Fibroblast of skin of right quadriceps (primary cell): ENCODE data around the gene EDN1.

ENCODE experiments used
- DNase-seq: peaks from one replicate; pipeline ENCODE4 v3.0.0-alpha.2; 2013

Gene EDN1

DNA sequence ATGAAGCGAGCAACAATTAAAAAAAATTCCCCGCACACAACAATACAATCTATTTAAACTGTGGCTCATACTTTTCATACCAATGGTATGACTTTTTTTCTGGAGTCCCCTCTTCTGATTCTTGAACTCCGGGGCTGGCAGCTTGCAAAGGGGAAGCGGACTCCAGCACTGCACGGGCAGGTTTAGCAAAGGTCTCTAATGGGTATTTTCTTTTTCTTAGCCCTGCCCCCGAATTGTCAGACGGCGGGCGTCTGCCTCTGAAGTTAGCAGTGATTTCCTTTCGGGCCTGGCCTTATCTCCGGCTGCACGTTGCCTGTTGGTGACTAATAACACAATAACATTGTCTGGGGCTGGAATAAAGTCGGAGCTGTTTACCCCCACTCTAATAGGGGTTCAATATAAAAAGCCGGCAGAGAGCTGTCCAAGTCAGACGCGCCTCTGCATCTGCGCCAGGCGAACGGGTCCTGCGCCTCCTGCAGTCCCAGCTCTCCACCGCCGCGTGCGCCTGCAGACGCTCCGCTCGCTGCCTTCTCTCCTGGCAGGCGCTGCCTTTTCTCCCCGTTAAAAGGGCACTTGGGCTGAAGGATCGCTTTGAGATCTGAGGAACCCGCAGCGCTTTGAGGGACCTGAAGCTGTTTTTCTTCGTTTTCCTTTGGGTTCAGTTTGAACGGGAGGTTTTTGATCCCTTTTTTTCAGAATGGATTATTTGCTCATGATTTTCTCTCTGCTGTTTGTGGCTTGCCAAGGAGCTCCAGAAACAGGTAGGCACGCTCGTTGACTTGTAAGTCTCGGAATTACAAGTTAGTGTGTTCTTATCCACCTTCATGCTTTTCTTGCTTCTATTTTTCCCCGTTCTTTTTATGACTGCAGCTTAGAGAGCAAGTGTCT lies at the start of gene EDN1:
Gene EDN1 (plus strand): TSS at position 429 of the 888 bp plus-strand sequence. CDS start 269 bp downstream, at position 698.
- peak; percentile 88 for DNase-seq

DNA sequence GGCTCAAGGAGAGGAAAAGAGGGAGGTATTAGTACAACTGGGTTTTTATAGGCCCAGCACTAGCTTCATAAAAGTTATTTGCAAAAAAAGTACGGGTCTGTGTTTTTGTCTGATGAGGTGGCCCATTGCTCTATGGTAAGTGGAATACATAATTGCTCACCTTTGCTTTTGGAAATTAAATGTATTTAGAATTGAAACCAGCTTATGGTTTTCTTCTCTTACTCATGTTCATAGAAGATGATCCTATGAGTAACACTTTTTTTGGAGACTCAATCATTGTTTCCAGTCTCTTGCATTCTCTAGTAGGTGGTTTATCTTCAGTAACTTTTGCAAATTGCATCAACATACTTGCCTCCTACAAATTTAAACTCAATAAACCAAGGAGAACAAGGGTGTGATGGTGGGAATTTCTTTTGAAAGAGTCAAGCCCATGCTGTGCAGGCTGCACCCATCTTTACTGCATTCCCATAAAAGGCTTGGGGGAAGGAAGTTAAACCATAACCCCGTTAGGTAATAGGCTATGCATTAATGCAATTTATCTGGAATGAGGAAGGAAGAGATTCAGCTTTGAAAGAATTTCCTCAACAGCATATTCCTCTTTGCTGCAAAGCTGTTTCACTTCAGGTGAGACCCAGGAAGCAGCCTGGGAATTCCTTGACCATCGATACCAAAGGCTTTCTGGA lies 48.5 kb upstream of the EDN1 start:
- no peak for DNase-seq

DNA sequence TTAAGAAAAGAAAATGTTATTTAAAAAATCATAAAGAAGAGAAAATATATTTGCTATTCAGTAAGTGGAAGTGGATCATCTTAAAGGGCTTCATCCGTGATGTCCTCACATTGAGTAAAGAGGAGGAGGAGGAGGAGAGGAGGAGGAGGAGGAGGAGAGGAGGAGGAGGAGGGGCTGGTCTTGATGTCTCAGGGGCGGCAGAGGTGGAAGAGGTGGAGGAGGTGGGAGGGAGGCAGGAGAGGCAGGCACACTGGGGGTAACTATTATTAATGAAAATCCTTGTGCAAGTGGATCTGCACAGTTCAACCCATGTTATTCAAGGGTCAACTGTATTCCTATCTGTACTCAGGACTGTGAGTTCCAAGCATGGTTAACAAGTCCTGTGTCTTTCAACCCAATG lies 47.0 kb upstream of the EDN1 start:
- no peak for DNase-seq

DNA sequence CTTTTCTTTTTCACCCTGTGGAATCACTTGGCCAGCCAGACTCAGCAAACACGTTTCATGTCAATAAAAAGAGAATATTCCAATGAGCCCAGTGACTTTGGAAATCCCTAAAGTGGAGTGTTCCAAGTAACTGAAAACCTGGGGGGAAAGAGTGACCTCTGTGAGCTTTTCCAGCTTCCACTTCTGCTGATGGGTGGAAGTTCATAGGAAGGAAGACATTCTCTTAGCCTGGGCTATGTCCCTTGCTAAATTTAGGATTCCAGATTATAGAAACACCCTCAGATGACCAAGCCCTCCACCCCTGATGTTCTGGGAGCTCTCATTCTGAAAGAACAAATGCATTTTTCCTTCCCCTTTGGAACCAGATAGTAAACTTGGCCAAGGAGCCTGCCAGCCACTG lies 44.8 kb upstream of the EDN1 start:
- DNase-seq: no peak

DNA sequence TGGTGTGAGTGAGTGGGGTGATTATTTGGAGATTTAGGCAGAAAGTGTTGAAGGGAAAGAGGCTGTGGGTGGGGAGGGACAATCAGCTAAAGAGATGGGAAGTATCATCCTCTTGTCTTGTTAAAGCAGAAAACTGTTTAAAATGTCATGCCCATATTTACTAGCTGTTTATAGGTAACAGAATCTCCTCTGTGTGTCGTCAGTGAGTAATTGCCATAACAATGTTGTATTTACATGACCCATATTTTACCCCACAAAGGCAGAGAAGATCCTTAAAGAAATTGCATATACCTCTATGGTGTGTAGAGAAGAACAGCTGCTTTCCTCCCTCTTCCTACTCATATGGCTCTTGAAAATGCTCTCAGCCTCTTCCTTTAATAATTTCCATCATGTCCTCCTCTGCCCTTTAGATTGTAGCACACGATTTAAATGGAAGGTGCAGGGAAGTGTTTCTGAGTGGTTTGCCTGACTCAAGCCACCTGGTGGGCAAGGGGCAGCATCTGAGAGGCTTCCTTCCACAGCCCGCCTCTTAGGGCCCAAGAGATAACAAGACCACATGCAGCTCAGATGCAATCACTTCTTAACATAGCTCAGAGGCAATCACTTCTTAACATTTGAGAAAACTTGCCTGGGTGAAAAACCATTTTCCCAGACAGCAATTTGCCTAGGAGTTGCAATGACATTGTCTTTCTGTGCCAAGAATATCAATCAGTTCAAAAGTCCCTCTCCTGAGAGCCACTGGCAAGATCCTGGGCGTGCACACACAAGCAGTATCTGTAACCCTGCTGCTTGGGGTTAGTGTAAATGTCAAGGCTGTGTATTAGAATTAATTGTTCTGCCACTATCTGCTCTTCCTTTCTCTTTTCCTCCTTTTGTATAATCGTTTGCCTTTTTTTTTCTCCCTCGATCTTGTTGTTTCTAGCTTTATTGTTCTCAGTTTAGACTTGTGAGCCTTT lies 44.1 kb upstream of the EDN1 start:
- DNase-seq: peak; percentile 31

DNA sequence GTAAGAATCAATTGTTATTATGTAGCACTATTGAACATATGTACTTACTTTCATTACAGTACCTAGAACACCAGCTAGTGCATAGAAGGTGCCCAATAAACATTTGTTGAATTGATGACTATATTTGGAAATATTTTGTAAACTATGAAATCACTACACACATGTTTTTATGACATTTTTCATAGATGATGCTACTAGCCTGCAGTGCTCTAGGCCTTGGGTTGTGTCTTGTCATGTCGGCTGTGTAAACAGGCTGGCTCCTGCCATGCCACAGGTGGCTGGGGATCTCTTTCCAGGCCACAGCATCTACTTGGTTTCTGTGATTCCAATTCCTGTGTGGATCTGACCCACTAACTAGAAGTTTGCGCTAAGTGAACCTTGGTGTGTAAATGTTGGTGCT lies 43.3 kb upstream of the EDN1 start:
- no peak for DNase-seq

DNA sequence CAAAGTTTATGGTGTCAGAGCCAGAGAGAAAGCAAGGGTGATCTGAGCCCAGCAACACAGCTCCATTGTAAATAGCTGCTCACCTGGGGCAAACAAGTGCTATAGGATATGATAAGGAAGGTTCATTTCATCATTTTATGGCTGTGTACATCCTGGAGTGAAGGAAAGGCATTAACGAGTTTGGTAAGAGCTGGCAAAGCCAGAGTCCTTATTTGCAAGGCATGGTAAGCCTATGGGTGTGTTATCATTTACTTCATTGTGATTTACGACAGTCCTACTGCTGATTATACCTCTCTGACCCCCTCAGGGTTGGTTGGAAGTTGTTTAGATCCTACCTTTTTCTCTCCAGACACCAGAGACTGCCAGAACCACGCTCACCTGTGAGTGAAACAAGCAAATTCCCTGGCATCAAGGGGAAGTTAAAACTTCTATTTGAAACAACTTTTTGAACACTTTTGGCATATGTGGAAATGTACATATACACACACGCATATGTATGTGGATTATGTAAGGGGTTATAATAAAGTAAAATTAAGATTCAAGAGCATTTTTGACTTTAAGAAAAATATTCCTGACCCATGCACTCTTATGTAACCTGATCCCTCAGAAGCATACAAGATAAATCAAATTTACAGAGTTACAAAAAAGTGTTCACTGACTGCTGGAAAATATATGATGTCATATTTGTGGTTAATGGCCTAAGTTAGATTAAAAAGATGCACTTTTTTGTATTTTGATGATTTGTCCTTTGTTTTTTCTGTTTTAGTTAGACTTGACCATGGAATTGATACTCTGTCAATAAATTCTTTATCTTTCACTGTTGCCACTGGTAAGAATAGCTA lies 40.4 kb upstream of the EDN1 start:
- no peak for DNase-seq

DNA sequence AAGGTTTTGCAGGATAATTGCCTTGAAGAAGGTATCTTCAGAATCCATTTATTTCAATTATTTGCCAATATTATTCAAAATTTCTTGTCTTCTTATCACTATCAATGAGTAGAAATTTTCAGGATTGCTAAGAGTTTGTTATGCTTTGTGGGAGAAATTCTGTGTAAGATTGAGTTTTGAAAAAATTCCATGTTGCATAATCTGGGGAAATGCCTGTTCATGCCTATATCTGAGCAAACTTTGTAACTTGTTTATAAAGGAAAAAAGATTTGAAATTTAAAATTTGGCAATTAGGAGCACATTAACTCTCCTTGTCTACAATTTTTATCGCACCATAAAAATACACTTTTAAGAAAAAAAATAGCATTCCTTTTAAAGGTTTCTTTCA lies 39.8 kb upstream of the EDN1 start:
- no peak for DNase-seq

DNA sequence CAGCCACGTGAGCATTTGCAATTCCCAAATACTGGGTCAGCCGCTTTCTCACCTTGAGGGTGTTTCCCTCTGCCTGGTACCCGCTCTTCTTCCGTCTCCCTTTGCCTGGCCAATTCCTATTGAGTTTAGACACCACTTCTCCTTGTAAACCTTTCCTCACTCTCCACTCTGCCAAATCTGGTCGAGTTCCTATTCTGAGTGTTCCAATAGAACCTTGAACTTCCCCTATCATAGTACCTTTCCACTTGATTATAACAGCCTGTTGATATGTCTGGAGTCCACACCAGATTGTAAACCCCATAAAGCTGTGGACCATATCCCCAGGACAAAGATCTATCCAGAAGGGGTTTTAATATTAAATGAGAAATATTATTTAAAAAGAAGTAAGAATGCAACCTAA lies 36.0 kb upstream of the EDN1 start:
- DNase-seq: no peak

DNA sequence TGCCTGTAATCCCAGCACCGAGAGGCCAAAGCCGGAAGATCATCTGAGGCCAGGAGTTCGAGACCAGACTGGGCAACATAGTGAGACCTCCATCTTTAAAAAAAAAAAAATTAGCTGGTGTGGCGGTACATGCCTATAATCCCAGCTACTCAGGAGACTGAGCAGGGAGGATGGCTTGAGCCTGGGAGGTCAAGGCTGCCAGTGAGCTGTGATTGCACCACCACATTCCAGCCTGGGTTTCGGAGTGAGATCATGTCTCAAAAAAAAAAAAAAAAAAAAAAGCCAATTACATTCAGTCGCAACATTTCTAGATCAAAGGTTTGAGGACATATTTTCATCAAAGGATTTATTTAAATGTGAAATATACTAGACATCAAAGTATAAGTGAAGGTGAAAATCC lies 32.0 kb upstream of the EDN1 start:
- DNase-seq: no peak

DNA sequence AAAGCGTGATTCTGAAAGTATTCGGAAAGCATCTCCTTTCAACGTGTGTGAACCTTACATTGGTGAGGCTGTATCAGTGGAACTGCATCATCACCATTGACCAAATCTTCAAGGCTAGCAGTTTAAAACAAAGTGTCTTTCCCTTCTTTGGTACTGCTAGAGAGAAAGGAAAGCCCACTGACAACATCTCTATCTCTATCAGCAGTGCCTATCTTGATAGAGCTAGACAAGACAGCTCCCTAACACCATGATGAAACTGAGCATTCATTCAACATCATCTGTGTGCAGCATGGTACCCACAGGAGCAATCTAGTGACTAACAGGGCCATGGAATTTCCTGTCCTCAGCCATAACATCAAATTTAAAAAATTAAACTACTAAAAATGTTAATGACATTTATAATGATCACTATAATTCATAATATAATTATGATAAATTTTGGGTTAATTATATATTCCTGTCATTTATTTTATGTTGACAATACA lies 31.5 kb upstream of the EDN1 start:
- no peak for DNase-seq

DNA sequence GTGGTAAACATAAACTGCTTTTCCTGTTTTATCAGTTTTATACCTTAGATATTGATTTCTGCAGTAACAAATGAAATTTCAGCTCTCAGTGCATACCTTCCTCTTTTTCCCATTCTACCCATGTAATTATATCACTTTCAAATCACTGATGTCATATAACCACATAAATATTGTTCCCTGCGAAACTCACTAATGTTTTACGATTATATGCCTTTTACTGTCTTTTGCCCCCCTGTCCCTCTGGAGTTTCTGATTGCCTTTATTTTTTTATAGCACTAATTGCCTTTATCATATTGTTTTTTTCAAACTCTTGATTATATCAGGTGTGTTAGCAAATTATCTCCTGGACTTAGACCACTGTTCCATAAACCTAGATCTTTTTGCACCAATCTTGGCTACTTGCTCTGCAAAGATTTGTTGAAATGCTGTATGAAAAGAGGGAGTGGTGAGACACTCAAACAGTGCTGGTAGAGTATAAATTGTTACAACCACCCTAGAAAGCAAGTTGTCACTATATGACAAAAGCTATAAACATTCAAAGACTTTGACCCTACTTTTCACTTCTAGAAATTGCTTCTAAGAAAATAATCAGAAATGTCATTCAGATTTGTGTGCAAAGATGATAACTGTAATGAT lies 29.6 kb upstream of the EDN1 start:
- DNase-seq: no peak

DNA sequence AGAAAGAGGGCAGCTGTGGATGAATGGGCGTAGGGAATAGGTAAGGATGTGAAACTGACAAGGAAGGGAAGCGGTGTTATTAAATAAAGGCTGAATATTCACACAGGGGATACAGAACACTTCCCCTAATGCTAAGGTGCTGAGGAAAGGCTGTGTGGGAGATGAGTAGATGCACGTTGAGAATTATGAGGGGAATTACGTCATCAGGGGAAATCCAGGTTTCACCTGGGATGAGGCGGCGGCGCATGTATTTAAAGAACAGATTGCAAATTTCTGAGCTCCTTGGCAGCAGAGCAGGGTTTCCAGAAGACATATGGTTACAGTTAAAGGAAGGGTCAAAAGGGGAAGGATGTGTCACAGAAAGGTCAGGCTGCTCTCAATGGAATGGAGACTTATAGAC lies 28.7 kb upstream of the EDN1 start:
- DNase-seq: no peak

DNA sequence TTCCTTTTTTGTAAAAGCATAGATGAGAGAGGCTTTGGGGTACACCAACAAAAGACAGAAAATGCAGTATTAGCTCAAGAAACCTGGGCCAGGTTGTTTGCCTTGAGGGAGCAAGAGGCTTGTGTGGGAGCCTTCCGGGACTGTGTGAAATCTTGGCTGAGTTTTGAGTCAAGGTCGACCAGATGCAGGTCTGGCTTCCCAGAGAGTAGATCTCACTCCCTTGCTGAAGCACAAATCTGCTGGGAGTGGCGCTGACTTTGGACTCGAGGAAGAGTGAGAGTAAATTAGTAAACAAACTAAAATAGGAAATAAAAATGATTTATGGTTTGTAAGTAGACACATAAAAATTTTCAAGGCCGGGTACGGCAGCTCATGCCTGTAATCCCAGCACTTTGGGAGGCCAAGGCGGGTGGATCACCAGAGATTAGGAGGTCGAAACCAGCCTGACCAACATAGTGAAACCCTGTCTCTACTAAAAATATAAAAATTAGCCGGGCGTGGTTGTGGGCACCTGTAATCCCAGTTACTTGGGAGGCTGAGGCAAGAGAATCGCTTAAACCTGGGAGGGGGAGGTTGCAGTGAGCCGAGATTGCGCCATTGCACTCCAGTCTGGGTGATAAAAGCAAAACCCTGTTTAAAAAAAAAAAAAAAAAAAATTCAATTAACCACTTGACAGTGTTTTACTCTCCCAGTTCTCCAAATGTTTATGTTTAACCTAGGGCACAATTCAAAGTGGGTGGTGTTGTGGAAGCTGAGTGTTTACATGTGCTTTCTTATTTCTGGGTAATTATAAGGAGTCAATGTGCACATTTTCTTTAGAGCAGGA lies 27.7 kb upstream of the EDN1 start:
- no peak for DNase-seq

DNA sequence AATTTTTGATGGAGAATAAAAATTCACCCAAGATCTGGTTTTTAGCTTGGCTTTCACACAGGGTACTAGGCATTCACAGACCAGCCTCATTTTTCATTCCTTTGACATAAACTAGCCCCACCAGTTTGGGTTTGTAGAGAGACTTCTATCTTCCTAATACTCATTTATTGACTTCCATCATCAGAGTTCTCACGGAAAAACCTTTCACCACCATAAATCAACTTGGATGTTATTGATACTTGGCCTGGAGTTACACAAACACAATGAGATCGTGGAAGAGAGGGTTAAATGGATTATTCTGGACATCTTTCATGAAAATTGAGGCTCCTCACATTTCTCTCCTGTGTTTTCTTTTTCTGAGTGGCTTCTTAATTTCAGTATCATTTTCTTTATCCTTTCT lies 26.8 kb upstream of the EDN1 start:
- no peak for DNase-seq

DNA sequence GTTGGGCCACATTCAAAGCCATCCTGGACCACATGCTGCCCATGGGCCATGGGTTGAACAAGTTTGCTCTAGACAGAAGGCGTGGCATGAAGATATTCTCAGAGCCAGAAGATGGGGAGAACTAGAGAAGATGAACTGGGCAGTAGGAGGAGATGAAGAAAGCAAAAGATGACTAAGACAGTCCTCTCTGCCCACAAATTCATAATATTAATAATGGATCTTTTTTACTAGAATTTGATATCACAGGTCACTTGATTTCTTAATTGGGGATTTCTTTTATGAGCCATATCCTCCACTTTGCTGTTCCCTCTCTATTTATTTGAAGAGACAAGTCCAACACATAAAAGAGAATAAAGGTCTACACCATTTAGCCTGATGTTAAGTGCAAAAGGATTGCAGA lies 25.5 kb upstream of the EDN1 start:
- no peak for DNase-seq

DNA sequence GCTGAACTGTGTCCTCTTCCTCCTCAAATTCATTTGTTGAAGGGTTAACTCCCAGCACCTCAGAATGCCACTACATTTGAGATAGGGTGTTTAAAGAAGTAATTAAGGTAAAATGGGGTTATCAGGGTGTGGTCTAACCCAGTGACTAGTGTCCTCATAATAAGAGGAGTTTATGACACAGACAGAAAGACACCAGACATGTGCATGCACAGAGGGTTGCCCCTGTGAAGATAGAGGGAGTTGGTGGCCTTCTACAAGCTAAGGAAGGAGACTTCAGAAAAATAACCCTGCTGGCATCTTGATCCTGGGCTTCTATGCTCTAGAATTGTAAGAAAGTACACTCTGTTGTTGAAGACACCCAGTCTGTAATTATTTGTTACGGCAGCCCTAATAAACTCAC lies 24.9 kb upstream of the EDN1 start:
- no peak for DNase-seq

DNA sequence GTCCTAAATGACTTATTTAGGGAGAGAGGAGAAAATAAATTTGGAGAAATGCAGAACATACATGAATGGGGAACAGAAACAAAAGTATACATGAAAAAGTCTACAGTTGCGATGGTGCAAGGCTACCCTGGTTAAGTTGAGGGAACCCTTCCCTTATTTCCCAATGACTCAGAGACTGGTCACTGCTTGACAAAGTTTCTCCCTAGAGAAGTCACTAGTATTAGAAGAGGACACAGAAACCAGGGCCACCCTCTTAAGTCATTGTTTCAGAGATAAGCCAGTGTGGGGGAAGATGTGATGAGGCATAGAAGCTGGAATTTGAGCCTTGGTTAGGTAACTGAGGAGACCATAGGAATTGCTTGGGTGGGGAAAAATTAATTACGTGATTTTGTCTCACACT lies 24.4 kb upstream of the EDN1 start:
- peak; percentile 67 for DNase-seq

DNA sequence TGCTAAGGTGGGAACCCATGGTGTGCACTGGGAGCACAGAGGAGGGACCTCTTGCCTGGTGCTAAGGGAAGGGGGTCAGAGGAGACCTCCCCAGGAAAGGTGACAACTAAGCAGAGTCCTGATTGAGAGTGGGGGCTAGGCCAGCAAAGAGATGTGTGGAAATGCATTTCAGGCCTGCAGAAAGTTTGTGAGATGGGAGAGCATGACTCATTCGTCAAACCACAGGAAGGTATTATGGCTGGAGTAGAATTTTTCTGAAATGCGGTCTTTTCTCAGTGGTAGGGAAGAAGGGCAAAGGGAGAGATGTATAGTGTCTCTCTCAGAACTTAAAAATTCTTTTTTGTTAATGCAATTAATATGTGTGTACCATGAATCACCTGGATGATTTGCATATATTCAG lies 23.6 kb upstream of the EDN1 start:
- DNase-seq: peak; percentile 90

DNA sequence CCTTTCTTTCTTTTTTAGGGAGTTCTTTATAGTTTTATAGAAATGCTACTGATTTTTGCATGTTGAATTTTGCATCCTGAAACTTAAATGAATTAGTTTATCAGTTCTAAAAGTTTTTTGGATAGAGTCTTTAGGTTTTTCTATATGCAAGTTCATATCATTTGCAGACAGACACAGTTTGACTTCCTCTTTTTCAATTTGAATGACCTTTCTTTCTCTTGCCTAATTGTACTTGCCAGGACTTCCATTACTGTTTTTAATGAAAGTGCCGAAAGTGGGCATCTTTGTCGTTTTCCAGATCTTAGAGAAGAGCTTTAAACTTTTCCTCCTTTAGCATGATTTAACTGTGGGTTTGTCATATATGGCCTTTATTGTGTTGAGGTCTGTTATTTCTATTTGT lies 21.1 kb upstream of the EDN1 start:
- no peak for DNase-seq
